H9 (cell line): Measurements from ENCODE around the gene ITGB3. TPM values are rescaled to one million over a fixed set of nuclear protein-coding genes. Genes with fewer than 3 reads are reported as not detected.

ENCODE experiments used
- DNase-seq: peaks from one replicate; pipeline ENCODE4 v3.0.0-alpha.2; 2017
- H2AFZ ChIP-seq: one replicate; pipeline ENCODE4 v1.6.1; 2013; ENCODE audit warnings: mild to moderate bottlenecking, low read length, control low read depth, moderate library complexity
- H2AK5ac ChIP-seq: 2 replicates; pipeline ENCODE4 v1.6.1; 2013; ENCODE audit warnings: low read length, control low read depth, mixed read lengths; ENCODE audit not compliant: insufficient read length
- H2BK120ac ChIP-seq: one replicate; pipeline ENCODE4 v1.6.1; 2013; ENCODE audit warnings: low read depth, mild to moderate bottlenecking, low read length, control low read depth, inconsistent platforms; ENCODE audit not compliant: poor library complexity, severe bottlenecking
- H2BK12ac ChIP-seq: 2 replicates; pipeline ENCODE4 v1.6.1; 2013; ENCODE audit warnings: low read length, control low read depth, mixed read lengths, low read depth; ENCODE audit not compliant: insufficient read length
- H2BK15ac ChIP-seq: 2 replicates; pipeline ENCODE4 v1.6.1; 2013; ENCODE audit warnings: low read depth, low read length, control low read depth
- H2BK20ac ChIP-seq: one replicate; pipeline ENCODE4 v1.6.1; 2013; ENCODE audit warnings: low read depth, mild to moderate bottlenecking, low read length, control low read depth, inconsistent platforms; ENCODE audit not compliant: poor library complexity, severe bottlenecking
- H2BK5ac ChIP-seq: 2 replicates; pipeline ENCODE4 v1.6.1; 2013; ENCODE audit warnings: low read length, control low read depth, mixed read lengths; ENCODE audit not compliant: insufficient read length
- H3K14ac ChIP-seq: 2 replicates; pipeline ENCODE4 v1.6.1; 2013; ENCODE audit warnings: low read length, control low read depth; ENCODE audit not compliant: insufficient read depth
- H3K18ac ChIP-seq: 2 replicates; pipeline ENCODE4 v1.6.1; 2013; ENCODE audit warnings: low read depth, mild to moderate bottlenecking, mixed read lengths, low read length, control low read depth; ENCODE audit not compliant: insufficient read length
- H3K23ac ChIP-seq: 2 replicates; pipeline ENCODE4 v1.6.1; 2013; ENCODE audit warnings: low read length, control low read depth, mixed read lengths, low read depth; ENCODE audit not compliant: insufficient read length
- H3K23me2 ChIP-seq: 2 replicates; pipeline ENCODE4 v1.6.1; 2013; ENCODE audit warnings: low read depth, mild to moderate bottlenecking, mixed read lengths, low read length, control low read depth; ENCODE audit not compliant: insufficient read length, poor library complexity, severe bottlenecking
- H3K27ac ChIP-seq: 2 replicates; pipeline ENCODE4 v1.5.1; 2013; ENCODE audit warnings: low read length, control low read depth, mixed read lengths, low read depth; ENCODE audit not compliant: insufficient read length
- H3K27me3 ChIP-seq: 2 replicates; pipeline ENCODE4 v1.6.1; 2013; ENCODE audit warnings: low read length, control low read depth, inconsistent platforms; ENCODE audit not compliant: insufficient read depth
- H3K4ac ChIP-seq: 2 replicates; pipeline ENCODE4 v1.6.1; 2013; ENCODE audit warnings: low read depth, mild to moderate bottlenecking, control low read depth, inconsistent platforms, low read length, moderate library complexity
- H3K4me1 ChIP-seq: 2 replicates; pipeline ENCODE4 v1.6.1; 2013; ENCODE audit warnings: low read length, control low read depth, inconsistent platforms; ENCODE audit not compliant: insufficient read depth
- H3K4me2 ChIP-seq: 2 replicates; pipeline ENCODE4 v1.6.1; 2013; ENCODE audit warnings: low read length, control low read depth, mixed read lengths; ENCODE audit not compliant: insufficient read length, insufficient read depth
- H3K56ac ChIP-seq: 2 replicates; pipeline ENCODE4 v1.6.1; 2013; ENCODE audit warnings: low read depth, mild to moderate bottlenecking, mixed read lengths, low read length, control low read depth; ENCODE audit not compliant: insufficient read length
- H3K79me1 ChIP-seq: 2 replicates; pipeline ENCODE4 v1.6.1; 2013; ENCODE audit warnings: low read depth, mild to moderate bottlenecking, moderate library complexity, low read length, control low read depth, inconsistent platforms; ENCODE audit not compliant: insufficient read depth, poor library complexity, severe bottlenecking
- H3K79me2 ChIP-seq: 2 replicates; pipeline ENCODE4 v1.6.1; 2013; ENCODE audit warnings: low read length, control low read depth, inconsistent platforms; ENCODE audit not compliant: insufficient read depth
- H3K9ac ChIP-seq: 2 replicates; pipeline ENCODE4 v1.6.1; 2013; ENCODE audit warnings: low read length, control low read depth, mixed read lengths; ENCODE audit not compliant: insufficient read length; ENCODE audit errors: extremely low read depth
- H3K9me3 ChIP-seq: one replicate; pipeline ENCODE4 v1.6.1; 2013; ENCODE audit warnings: low read depth, low read length, inconsistent platforms; ENCODE audit not compliant: control insufficient read depth
- H3T11ph ChIP-seq: one replicate; pipeline ENCODE4 v1.6.1; 2013; ENCODE audit warnings: mild to moderate bottlenecking, low read length, control low read depth, inconsistent platforms
- H4K20me1 ChIP-seq: one replicate; pipeline ENCODE4 v1.6.1; 2013; ENCODE audit not compliant: control insufficient read depth, insufficient read length, insufficient read depth
- H4K5ac ChIP-seq: 2 replicates; pipeline ENCODE4 v1.6.1; 2013; ENCODE audit warnings: low read depth, mild to moderate bottlenecking, mixed read lengths, low read length, control low read depth; ENCODE audit not compliant: insufficient read length
- H4K8ac ChIP-seq: replicated peaks from 2 replicates; pipeline ENCODE4 v1.6.1; 2013; ENCODE audit warnings: low read length, control low read depth, mixed read lengths, low read depth; ENCODE audit not compliant: insufficient read length
- H4K91ac ChIP-seq: 2 replicates; pipeline ENCODE4 v1.6.1; 2013; ENCODE audit warnings: low read depth, mild to moderate bottlenecking, moderate library complexity, mixed read lengths, low read length, control low read depth; ENCODE audit not compliant: insufficient read length
- H3K27ac Mint-ChIP-seq, 3 experiments: 2 replicates in 2 of 3; 3 replicates in 1 of 3; pipeline ENCODE4 v1.8.0; 2020 to 2021; ENCODE audit warnings: mixed read lengths in 3 of 3, mild to moderate bottlenecking in 1 of 3, moderate library complexity in 1 of 3
- H3K27me3 Mint-ChIP-seq: 2 replicates; pipeline ENCODE4 v1.8.0; 2021; ENCODE audit warnings: low read depth, mild to moderate bottlenecking, moderate library complexity, mixed read lengths
- H3K36me3 Mint-ChIP-seq, 3 experiments: 2 replicates in 2 of 3; 3 replicates in 1 of 3; pipeline ENCODE4 v1.8.0; 2020 to 2021; ENCODE audit warnings: low read depth in 3 of 3, mixed read lengths in 3 of 3; ENCODE audit not compliant: insufficient read depth in 1 of 3
- H3K4me1 Mint-ChIP-seq, 2 experiments: 2 replicates each; pipeline ENCODE4 v1.8.0; 2020; ENCODE audit warnings: mixed read lengths in 2 of 2
- H3K4me3 Mint-ChIP-seq, 2 experiments: 2 replicates in 1 of 2; 3 replicates in 1 of 2; pipeline ENCODE4 v1.8.0; 2020 to 2021; ENCODE audit warnings: mild to moderate bottlenecking in 2 of 2, mixed read lengths in 2 of 2, moderate library complexity in 1 of 2
- H3K9me3 Mint-ChIP-seq, 2 experiments: 2 replicates in 1 of 2; 3 replicates in 1 of 2; pipeline ENCODE4 v1.8.0; 2020; ENCODE audit warnings: mild to moderate bottlenecking in 2 of 2, mixed read lengths in 2 of 2, moderate library complexity in 1 of 2
- CTCF ChIP-seq: fragments of 200-600 bp; sonication (generic); conservative IDR thresholded peaks from 3 replicates; pipeline ENCODE4 v1.8.0; 2021; ENCODE audit warnings: antibody characterized with exemption, mild to moderate bottlenecking
- WGBS: extraction: QIAGEN DNeasy Blood & Tissue Kit; methylation state at CpG from one replicate; pipeline ENCODE4 v1.1.7; 2013; ENCODE audit warnings: missing lambda C conversion rate, low lambda C conversion rate, mixed read lengths; ENCODE audit not compliant: insufficient read length; ENCODE audit errors: extremely low coverage; 5-methylcytosine and 5-hydroxymethylcytosine counted together
- total RNA-seq: library from RNA; stranded (reverse); gene quantifications from 2 replicates; pipeline ENCODE4 v1.2.1, GENCODE V29; 2021

ITGB3 gene
- total RNA-seq, 1 experiment from 2014 or later = not detected

- H4K5ac ChIP-seq = no peak overlapping the region
- H3K27ac ChIP-seq = no peak overlapping the region
- no peak for DNase-seq
- H3T11ph ChIP-seq = no peak overlapping the region
- no peak overlapping the region for H2BK20ac ChIP-seq
- no peak overlapping the region for H2BK120ac ChIP-seq
- Mint-ChIP-seq H3K27me3 (peaks cover 48% of the 10 kb centered on the region), H3K36me3 (peaks cover 0 to 2% (median 0%) of the 10 kb centered on the region in 3 experiments; a peak in 2 of 7 replicates), H3K4me1 (peaks cover 37 to 38% of the 10 kb centered on the region in 2 experiments), H3K9me3 (peaks cover 0 to 10% of the 10 kb centered on the region in 2 experiments; a peak in 3 of 5 replicates), H3K27ac (peak overlapping the region in 1 of 3 experiments; percentile 72; a peak in 2 of 7 replicates), H3K4me3 (peak overlapping the region in 1 of 2 experiments; percentile 53; a peak in 2 of 5 replicates)
- no peak overlapping the region for H4K8ac ChIP-seq
- H4K20me1 ChIP-seq = no peaks in the 10 kb centered on the region
- peaks cover 10% of the 10 kb centered on the region for H3K23me2 ChIP-seq
- no peak overlapping the region for H3K56ac ChIP-seq
- TF ChIP-seq CTCF = no peak
- no peak overlapping the region for H2BK5ac ChIP-seq
- H3K23ac ChIP-seq = no peak overlapping the region
- H3K27me3 ChIP-seq = peaks cover 17% of the 10 kb centered on the region; the same call in 1 of the 2 replicates
- H3K9ac ChIP-seq = no peak overlapping the region
- H4K91ac ChIP-seq = no peak overlapping the region
- no peak overlapping the region for H3K4ac ChIP-seq
- H2AFZ ChIP-seq = no peak overlapping the region
- H3K18ac ChIP-seq = no peak overlapping the region
- no peak overlapping the region for H3K14ac ChIP-seq
- no peak overlapping the region for H2AK5ac ChIP-seq
- WGBS = no CpG with 5 or more reads among the region's 1 CpG
- H3K79me2 ChIP-seq = no peaks in the 10 kb centered on the region
- H3K4me2 ChIP-seq = no peak overlapping the region
- no peak overlapping the region for H2BK12ac ChIP-seq
- no peaks in the 10 kb centered on the region for H3K79me1 ChIP-seq
- H3K9me3 ChIP-seq = no peaks in the 10 kb centered on the region
- H3K4me1 ChIP-seq = peaks cover 6% of the 10 kb centered on the region; the same call in 1 of the 2 replicates
- H2BK15ac ChIP-seq = no peak overlapping the region
These were observed 1.4 kb upstream of the ITGB3 start for GRCh38 chr17:47252209-47252608.
